GM23338 (cell line): ENCODE data around the gene DRAXIN. TPM values are rescaled to one million over a fixed set of nuclear protein-coding genes. Genes with fewer than 3 reads are reported as not detected.

Experiments
- CREB1 ChIP-seq: fragments of 250-450 bp; sonication (Bioruptor Pico); IDR thresholded peaks from 2 replicates; pipeline ENCODE4 v1.5.0; 2020; ENCODE audit warnings: low read depth, mild to moderate bottlenecking, moderate library complexity
- CTCF ChIP-seq, 2 experiments: fragments of 200-600 bp in 1 of 2; sonication (generic) in 1 of 2; conservative IDR thresholded peaks; 2 replicates each; pipeline versions ENCODE4 v1.5.1 to v1.6.1; 2016 to 2017; ENCODE audit warnings: antibody characterized with exemption in 2 of 2, low read depth in 2 of 2, mild to moderate bottlenecking in 2 of 2, moderate library complexity in 1 of 2
- EZH2phosphoT487 ChIP-seq: fragments of 200-600 bp; sonication (generic); IDR thresholded peaks from one replicate; pipeline ENCODE4 v1.8.1; 2018; ENCODE audit warnings: antibody characterized with exemption; ENCODE audit not compliant: unreplicated experiment
- JUNB ChIP-seq: IDR thresholded peaks from one replicate; pipeline ENCODE4 v1.6.1; 2016; ENCODE audit warnings: antibody characterized with exemption; ENCODE audit not compliant: unreplicated experiment
- NANOG ChIP-seq: IDR thresholded peaks from 2 replicates; pipeline ENCODE4 v1.6.1; 2016; ENCODE audit warnings: antibody characterized with exemption, borderline replicate concordance
- POLR2AphosphoS5 ChIP-seq: IDR thresholded peaks from 2 replicates; pipeline ENCODE4 v1.6.1; 2016; ENCODE audit warnings: antibody characterized with exemption, low read depth
- REST ChIP-seq: IDR thresholded peaks from one replicate; pipeline ENCODE4 v1.6.1; 2018; ENCODE audit warnings: antibody characterized with exemption; ENCODE audit not compliant: unreplicated experiment
- STAT1 ChIP-seq: IDR thresholded peaks from one replicate; pipeline ENCODE4 v1.6.1; 2016; ENCODE audit warnings: antibody characterized with exemption; ENCODE audit not compliant: unreplicated experiment
- ZNF114 ChIP-seq: fragments of 250-450 bp; sonication (Bioruptor Pico); IDR thresholded peaks from 2 replicates; pipeline ENCODE4 v1.5.0; 2020; ENCODE audit warnings: mild to moderate bottlenecking, moderate library complexity
- ZNF331 ChIP-seq: fragments of 250-450 bp; sonication (Bioruptor Pico); IDR thresholded peaks from 2 replicates; pipeline ENCODE4 v1.5.0; 2020; ENCODE audit warnings: low read depth, mild to moderate bottlenecking, moderate library complexity
- ZNF462 ChIP-seq: fragments of 250-450 bp; sonication (Bioruptor Pico); IDR thresholded peaks from 2 replicates; pipeline ENCODE4 v1.5.0; 2020; ENCODE audit warnings: mild to moderate bottlenecking, moderate library complexity
- polyA plus RNA-seq: library from polyadenylated mRNA; unstranded; fragments of >200 nt; fragmentation: Nextera tagmentation; extraction: Ambion mirVana; gene quantifications from 2 replicates; pipeline ENCODE4 v1.2.1, GENCODE V29; 2016
- total RNA-seq: library from RNA; depleted of rRNA; stranded (reverse); fragments of >200 nt; shearing (Covaris generic); gene quantifications from 2 replicates; pipeline ENCODE4 v1.2.3, GENCODE V29; 2014

DRAXIN gene
- total and polyA plus RNA-seq, 2 experiments from 2014 or later, result 7.6 to 23.0 TPM

GRCh38 chr1:11722538-11722937 is 31.0 kb downstream of the DRAXIN start (continued):
- TF ChIP-seq ZNF462 (CRISPR knock-in tag), result no peak
- no peak for TF ChIP-seq CTCF (conservative IDR thresholded peaks at IDR 0.05; ENCODE audit: low read depth in 2 of 2)
- TF ChIP-seq ZNF331, result no peak
- TF ChIP-seq EZH2phosphoT487, result no peak
- TF ChIP-seq NANOG, result no peak
- no peak for TF ChIP-seq POLR2AphosphoS5
- no peak for TF ChIP-seq JUNB
- TF ChIP-seq ZNF114 (CRISPR knock-in tag), result no peak
- no peak for TF ChIP-seq REST
- no peak for TF ChIP-seq STAT1
- no peak for TF ChIP-seq CREB1 (CRISPR knock-in tag)
